HCT116 (cell line): ENCODE measurements around the gene ZSCAN25. TPM values are rescaled to one million over a fixed set of nuclear protein-coding genes. Genes with fewer than 3 reads are reported as not detected.

Source experiments
- ATAC-seq: fragments of 200-7000 bp; cut with Tn5 transposase; 2 replicates; pipeline ENCODE4 v1.9.1; 2020; ENCODE audit warnings: mild to moderate bottlenecking, moderate library complexity
- BruUV-seq: library from RNA; stranded (reverse); fragments of 400-500 nt; replicated peaks from 2 replicates; lab custom pipeline; 2021; lab: Mats Ljungman, UMichigan
- CTCF ChIA-PET: fragments of 300-600 bp; sonication (Branson Sonifier 250); formaldehyde crosslinking; loops from one replicate; lab custom pipeline; 2021; ENCODE audit warnings: antibody characterized with exemption; lab: Charles Lee
- POLR2A ChIA-PET: fragments of 300-600, 350-600 bp; sonication (Branson Sonifier 250); formaldehyde crosslinking; loops from one replicate; lab custom pipeline; 2021; ENCODE audit warnings: antibody characterized with exemption; lab: Charles Lee
- RAD21 ChIA-PET, 2 experiments: fragments of 300-600 bp; sonication (Branson Sonifier 250); formaldehyde crosslinking; loops; one replicate each; lab custom pipeline; 2023; ENCODE audit warnings: low total read pairs in 2 of 2; ENCODE audit not compliant: uncharacterized antibody in 2 of 2, unreplicated experiment in 2 of 2, low non-redundant PET in 1 of 2; lab: Charles Lee
- DNase-seq: peaks from one replicate; pipeline ENCODE4 v3.0.0-alpha.2; 2010; ENCODE audit warnings: low read depth, low spot score
- H2AFZ ChIP-seq: fragments of 200-600 bp; shearing (Covaris generic), sonication (generic); 2 replicates; pipeline ENCODE4 v1.6.1; 2017; ENCODE audit warnings: low read depth, mixed run types, mixed read lengths, antibody characterized with exemption, low read length; ENCODE audit not compliant: poor library complexity, severe bottlenecking
- H3K27ac ChIP-seq: 2 replicates; pipeline ENCODE4 v1.5.1; 2012; ENCODE audit warnings: low read depth, low read length
- H3K27me3 ChIP-seq: fragments of 200-600 bp; sonication (generic); 2 replicates; pipeline ENCODE4 v1.6.1; 2016; ENCODE audit warnings: mixed run types, low read length, mixed read lengths; ENCODE audit not compliant: insufficient read depth
- H3K36me3 ChIP-seq, 2 experiments: fragments of 200-500 bp in 1 of 2; fragments of 200-600 bp in 1 of 2; sonication (Bioruptor generic) in 1 of 2; sonication (generic) in 1 of 2; 2 replicates each; pipeline versions ENCODE4 v1.5.1 to v1.6.1; 2014 to 2016; ENCODE audit warnings: low read length in 2 of 2, inconsistent platforms in 1 of 2, mixed read lengths in 1 of 2, mixed run types in 1 of 2; ENCODE audit not compliant: insufficient read depth in 2 of 2, control insufficient read depth in 1 of 2
- H3K4me1 ChIP-seq, 2 experiments: fragments of 200-600 bp in 1 of 2; sonication (generic) in 1 of 2; 2 replicates each; pipeline versions ENCODE4 v1.5.1 to v1.6.1; 2012 to 2017; ENCODE audit warnings: low read length in 2 of 2, inconsistent platforms in 1 of 2, mild to moderate bottlenecking in 1 of 2, mixed read lengths in 1 of 2, mixed run types in 1 of 2, moderate library complexity in 1 of 2; ENCODE audit not compliant: insufficient read depth in 2 of 2, control insufficient read depth in 1 of 2
- H3K4me2 ChIP-seq: fragments of 200-600 bp; sonication (generic); 2 replicates; pipeline ENCODE4 v1.6.1; 2017; ENCODE audit warnings: mixed run types, low read length, mixed read lengths
- H3K4me3 ChIP-seq, 2 experiments: fragments of 200-600 bp in 1 of 2; sonication (generic) in 1 of 2; replicated peaks in 1 of 2; 2 replicates each; pipeline ENCODE4 v1.5.1; 2011 to 2016; ENCODE audit warnings: low read length in 2 of 2, control low read depth in 1 of 2, low read depth in 1 of 2, mild to moderate bottlenecking in 1 of 2, mixed read lengths in 1 of 2, mixed run types in 1 of 2
- H3K79me2 ChIP-seq: fragments of 200-600 bp; sonication (generic); 2 replicates; pipeline ENCODE4 v1.6.1; 2017; ENCODE audit warnings: mild to moderate bottlenecking, mixed run types, low read length, moderate library complexity, mixed read lengths; ENCODE audit not compliant: insufficient read depth
- H3K9ac ChIP-seq: fragments of 200-600 bp; sonication (generic); 2 replicates; pipeline ENCODE4 v1.6.1; 2016; ENCODE audit warnings: low read length, mixed read lengths
- H3K9me2 ChIP-seq: fragments of 200-600 bp; sonication (generic), shearing (Covaris generic); 2 replicates; pipeline ENCODE4 v1.6.1; 2017; ENCODE audit warnings: mixed run types, mild to moderate bottlenecking, moderate library complexity; ENCODE audit not compliant: insufficient read depth
- H3K9me3 ChIP-seq, 2 experiments: fragments of 200-500 bp in 1 of 2; fragments of 200-600 bp in 1 of 2; sonication (Bioruptor generic) in 1 of 2; sonication (generic) in 1 of 2; 2 replicates each; pipeline ENCODE4 v1.6.1; 2014 to 2017; ENCODE audit warnings: low read length in 2 of 2, mixed read lengths in 2 of 2, inconsistent platforms in 1 of 2, low read depth in 1 of 2, mild to moderate bottlenecking in 1 of 2, mixed run types in 1 of 2, moderate library complexity in 1 of 2; ENCODE audit not compliant: control insufficient read depth in 1 of 2, insufficient read depth in 1 of 2
- H4K20me1 ChIP-seq: fragments of 200-600 bp; sonication (generic), shearing (Covaris generic); 2 replicates; pipeline ENCODE4 v1.6.1; 2017; ENCODE audit warnings: mixed run types, mild to moderate bottlenecking, moderate library complexity; ENCODE audit not compliant: insufficient read depth
- CEBPB ChIP-seq: IDR thresholded peaks from 2 replicates; pipeline ENCODE4 v1.6.1; 2012; ENCODE audit warnings: low read depth
- CTCF ChIP-seq, 3 experiments: fragments of 200-600 bp in 1 of 3; sonication (generic) in 1 of 3; IDR thresholded peaks in 2 of 3; conservative IDR thresholded peaks in 1 of 3; 2 replicates each; pipeline ENCODE4 v1.5.1; 2012 to 2017; ENCODE audit warnings: low read depth in 2 of 3, low read length in 2 of 3, antibody characterized with exemption in 1 of 3, borderline replicate concordance in 1 of 3, control low read depth in 1 of 3, mild to moderate bottlenecking in 1 of 3, mixed read lengths in 1 of 3, mixed run types in 1 of 3, moderate library complexity in 1 of 3; ENCODE audit not compliant: insufficient read depth in 1 of 3
- EGR1 ChIP-seq: IDR thresholded peaks from 2 replicates; pipeline ENCODE4 v1.6.1; 2012; ENCODE audit warnings: low read depth
- ELF1 ChIP-seq: IDR thresholded peaks from 2 replicates; pipeline ENCODE4 v1.6.1; 2012; ENCODE audit warnings: low read depth, borderline replicate concordance
- EZH2 ChIP-seq: fragments of 200-600 bp; sonication (generic); IDR thresholded peaks from 2 replicates; pipeline ENCODE4 v1.6.1; 2017; ENCODE audit warnings: antibody characterized with exemption, mixed run types
- EZH2phosphoT487 ChIP-seq: fragments of 200-600 bp; IDR thresholded peaks from 2 replicates; pipeline ENCODE4 v1.6.1; 2018; ENCODE audit warnings: antibody characterized with exemption, borderline replicate concordance
- FOSL1 ChIP-seq: IDR thresholded peaks from 2 replicates; pipeline ENCODE4 v1.6.1; 2012; ENCODE audit warnings: low read depth
- JUND ChIP-seq: IDR thresholded peaks from 2 replicates; pipeline ENCODE4 v1.6.1; 2012
- POLR2A ChIP-seq: IDR thresholded peaks from 2 replicates; pipeline ENCODE4 v1.7.0; 2011; ENCODE audit warnings: borderline replicate concordance; ENCODE audit not compliant: insufficient read depth, insufficient read length; ENCODE audit errors: extremely low read depth
- RAD21 ChIP-seq: IDR thresholded peaks from 2 replicates; pipeline ENCODE4 v1.6.1; 2012; ENCODE audit warnings: low read depth, mild to moderate bottlenecking
- SIN3A ChIP-seq: IDR thresholded peaks from 2 replicates; pipeline ENCODE4 v1.6.1; 2012; ENCODE audit warnings: low read depth
- SP1 ChIP-seq: IDR thresholded peaks from 2 replicates; pipeline ENCODE4 v1.6.1; 2012; ENCODE audit warnings: low read depth
- SRF ChIP-seq: IDR thresholded peaks from 2 replicates; pipeline ENCODE4 v1.6.1; 2012; ENCODE audit warnings: low read depth
- TCF7L2 ChIP-seq: IDR thresholded peaks from 2 replicates; pipeline ENCODE4 v1.7.0; 2011; ENCODE audit warnings: borderline replicate concordance, inconsistent platforms; ENCODE audit not compliant: insufficient read depth, insufficient read length; ENCODE audit errors: extremely low read depth
- YY1 ChIP-seq: IDR thresholded peaks from 2 replicates; pipeline ENCODE4 v1.6.1; 2011; ENCODE audit warnings: low read length, low read depth, moderate library complexity, mild to moderate bottlenecking; ENCODE audit not compliant: insufficient replicate concordance; ENCODE audit errors: extremely low read depth
- ZNF274 ChIP-seq: fragments of 200-500 bp; sonication (Bioruptor generic); IDR thresholded peaks from 2 replicates; pipeline ENCODE4 v1.6.1; 2014; ENCODE audit warnings: mild to moderate bottlenecking, low read depth, low read length, inconsistent platforms
- intact Hi-C: fragments of 100-400 bp; cut with micrococcal nuclease; formaldehyde crosslinking; loops from 2 replicates; pipeline ENCODE4 v1.10.0; 2022
- total RNA-seq: library from RNA; stranded (reverse); gene quantifications from one replicate; pipeline ENCODE4 v1.2.1, GENCODE V29; 2021; ENCODE audit not compliant: unreplicated experiment
- TF ChIP-seq, protein P1 (sequence below): IDR thresholded peaks from 2 replicates; pipeline ENCODE4 v1.6.1; 2012

ZSCAN25 gene
- total RNA-seq, 1 experiment from 2014 or later = 14.0 TPM

DNA sequence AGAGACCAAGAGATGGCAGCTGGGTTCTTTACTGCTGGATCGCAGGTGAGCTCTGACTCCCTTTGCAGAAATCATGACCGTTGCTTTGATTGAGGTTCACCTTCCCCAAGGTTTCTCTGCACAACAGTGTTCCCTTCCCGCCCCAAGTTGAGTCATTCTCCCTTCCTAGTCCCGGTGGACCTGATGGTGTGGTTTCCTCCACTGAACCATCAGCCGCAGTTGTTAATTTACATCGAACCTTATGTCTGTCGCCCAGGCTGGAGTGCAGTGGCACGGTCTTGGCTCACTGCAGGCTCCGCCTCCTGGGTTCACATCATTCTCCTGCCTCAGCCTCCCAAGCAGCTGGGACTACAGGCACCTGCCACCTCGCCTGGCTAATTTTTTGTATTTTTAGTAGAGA lies 5.8 kb downstream of the ZSCAN25 start:
- ATAC-seq = no peak
- intact Hi-C loops = no loop called here
- Histone ChIP-seq H4K20me1 (no peaks in the 10 kb centered on the region), H3K4me2 (no peak overlapping the region), H3K36me3 (peaks cover 57 to 61% of the 10 kb centered on the region in 2 experiments; a peak in 3 of 4 replicates), H3K4me1 (peaks cover 5 to 14% of the 10 kb centered on the region in 2 experiments), H3K27ac (no peak overlapping the region), H3K27me3 (no peaks in the 10 kb centered on the region), H3K4me3 (no peak overlapping the region), H3K79me2 (peaks cover 50% of the 10 kb centered on the region), H3K9me2 (no peaks in the 10 kb centered on the region), H3K9me3 (no peaks in the 10 kb centered on the region), H2AFZ (no peak overlapping the region), H3K9ac (no peak overlapping the region)
- no TSS peak for BruUV-seq
- TF ChIP-seq, protein P1, sequence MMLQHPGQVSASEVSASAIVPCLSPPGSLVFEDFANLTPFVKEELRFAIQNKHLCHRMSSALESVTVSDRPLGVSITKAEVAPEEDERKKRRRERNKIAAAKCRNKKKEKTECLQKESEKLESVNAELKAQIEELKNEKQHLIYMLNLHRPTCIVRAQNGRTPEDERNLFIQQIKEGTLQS = no peak
- TF ChIP-seq ZNF274 (no peak), RAD21 (peak; percentile 15; the same call in 1 of the 2 replicates)
- CTCF ChIA-PET = no interaction called here
- RAD21 ChIA-PET = no interaction called here
- no peak for DNase-seq
- POLR2A ChIA-PET = no interaction called here

GRCh38 chr7:99623091-99623693 lies 6.4 kb downstream of the ZSCAN25 start:
- ATAC-seq = no peak
- peaks cover 44% of the 10 kb centered on the region for H3K79me2 ChIP-seq
- peaks cover 0 to 8% of the 10 kb centered on the region in 2 experiments; a peak in 3 of 4 replicates for H3K4me1 ChIP-seq
- no peak overlapping the region for H3K4me2 ChIP-seq
- no peak for DNase-seq
- H4K20me1 ChIP-seq = no peaks in the 10 kb centered on the region
- peaks cover 61 to 63% of the 10 kb centered on the region in 2 experiments; a peak in 3 of 4 replicates for H3K36me3 ChIP-seq
- H3K4me3 ChIP-seq = no peak overlapping the region
- no peaks in the 10 kb centered on the region for H3K9me2 ChIP-seq
- H3K9me3 ChIP-seq = no peaks in the 10 kb centered on the region
- ChIA-PET POLR2A (no interaction called here), RAD21 (no interaction called here), CTCF (no interaction called here)
- BruUV-seq = no TSS peak
- no peak overlapping the region for H2AFZ ChIP-seq
- H3K9ac ChIP-seq = no peak overlapping the region
- no peaks in the 10 kb centered on the region for H3K27me3 ChIP-seq
- intact Hi-C loops = no loop called here
- H3K27ac ChIP-seq = no peak overlapping the region
- TF ChIP-seq SP1 = no peak
- TF ChIP-seq CEBPB = no peak
- TF ChIP-seq RAD21 = no peak
- no peak for TF ChIP-seq EGR1
- no peak for TF ChIP-seq FOSL1
- no peak for TF ChIP-seq EZH2phosphoT487
- TF ChIP-seq SIN3A = no peak
- no peak for TF ChIP-seq YY1
- no peak for TF ChIP-seq EZH2
- no peak for TF ChIP-seq TCF7L2
- TF ChIP-seq, protein P1 = no peak
- TF ChIP-seq POLR2A = no peak
- TF ChIP-seq JUND = no peak
- TF ChIP-seq ELF1 = no peak
- no peak for TF ChIP-seq SRF
- no peak for TF ChIP-seq CTCF (IDR thresholded peaks at IDR 0.05 in 2 of 3, conservative IDR thresholded peaks at IDR 0.05 in 1 of 3; ENCODE audit: borderline replicate concordance in 1 of 3, insufficient read depth in 1 of 3, low read depth in 2 of 3, low read length in 2 of 3)
